Subcutaneous adipose tissue (tissue), 4 donors: ENCODE measurements around the gene LMF1. TPM values are rescaled to one million over a fixed set of nuclear protein-coding genes. Genes with fewer than 3 reads are reported as not detected.

Experiments used
- CTCF ChIP-seq: fragments of 450-650 bp; IDR thresholded peaks from one replicate; pipeline ENCODE4 v1.5.1; 2016; ENCODE audit warnings: low read depth, mild to moderate bottlenecking, control low read depth, antibody characterized with exemption, moderate library complexity
- total RNA-seq, 4 donors: library from RNA; depleted of rRNA; stranded (reverse); fragments of >200 nt; gene quantifications; one replicate each; pipeline ENCODE4 v1.1.0, GENCODE V29; 2016

The LMF1 gene
- total RNA-seq, 4 donors from 2014 or later, result 16.0 to 30.3 (median 24.2) TPM

GRCh38 chr16:901149-901548, 69.6 kb downstream of the LMF1 start:
- no peak for TF ChIP-seq CTCF

GRCh38 chr16:900211-900610, 70.6 kb downstream of the LMF1 start:
- TF ChIP-seq CTCF, result no peak

GRCh38 chr16:899683-900060, 71.1 kb downstream of the LMF1 start:
- TF ChIP-seq CTCF, result no peak

- TF ChIP-seq CTCF, result no peak
These were observed 71.8 kb downstream of the LMF1 start for GRCh38 chr16:898761-899682.

GRCh38 chr16:898216-898615, 72.6 kb downstream of the LMF1 start:
- no peak for TF ChIP-seq CTCF

- TF ChIP-seq CTCF, result no peak
These were observed 73.1 kb downstream of the LMF1 start for GRCh38 chr16:897701-898100.

- TF ChIP-seq CTCF, result no peak
These were observed 73.6 kb downstream of the LMF1 start for GRCh38 chr16:897200-897543.
